NCI-H460 (cell line): ENCODE data around the gene SLC30A1. TPM values are rescaled to one million over a fixed set of nuclear protein-coding genes. Genes with fewer than 3 reads are reported as not detected.

Source experiments
- DNase-seq: peaks from one replicate; pipeline ENCODE4 v3.0.0-alpha.2; 2016; ENCODE audit warnings: low read depth; ENCODE audit errors: extremely low read depth
- total RNA-seq: library from RNA; depleted of rRNA; stranded (reverse); fragments of >200 nt; shearing (Covaris generic); gene quantifications from 2 replicates; pipeline ENCODE4 v1.2.3, GENCODE V29; 2014; rRNA removed

SLC30A1 gene
- total RNA-seq, 1 experiment from 2014 or later, result 35.3 TPM

- no peak for DNase-seq
These were observed 51.1 kb downstream of the SLC30A1 start for GRCh38 chr1:211527888-211528287.

GRCh38 chr1:211527006-211527405 is 52.0 kb downstream of the SLC30A1 start:
- DNase-seq, result no peak

DNA sequence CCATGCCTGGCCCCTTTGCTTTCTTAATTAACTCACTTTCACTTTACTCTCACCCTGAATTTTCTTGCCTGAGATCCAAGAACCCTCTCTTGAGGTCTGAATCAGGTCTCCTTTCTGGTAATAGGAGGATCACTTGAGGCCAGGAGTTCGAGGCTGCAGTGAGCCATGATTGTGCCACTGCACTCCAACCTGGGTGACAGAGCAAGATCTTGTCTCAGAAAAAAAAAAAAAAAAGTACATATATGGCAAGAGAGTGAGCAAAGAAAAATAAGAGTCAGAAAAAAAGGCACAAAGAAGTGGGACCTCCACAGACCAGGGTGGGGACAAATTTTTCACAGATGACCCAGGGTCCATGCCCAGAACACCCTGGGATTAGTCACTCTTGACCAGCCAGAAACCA is 52.9 kb downstream of the SLC30A1 start:
- DNase-seq, result no peak

DNA sequence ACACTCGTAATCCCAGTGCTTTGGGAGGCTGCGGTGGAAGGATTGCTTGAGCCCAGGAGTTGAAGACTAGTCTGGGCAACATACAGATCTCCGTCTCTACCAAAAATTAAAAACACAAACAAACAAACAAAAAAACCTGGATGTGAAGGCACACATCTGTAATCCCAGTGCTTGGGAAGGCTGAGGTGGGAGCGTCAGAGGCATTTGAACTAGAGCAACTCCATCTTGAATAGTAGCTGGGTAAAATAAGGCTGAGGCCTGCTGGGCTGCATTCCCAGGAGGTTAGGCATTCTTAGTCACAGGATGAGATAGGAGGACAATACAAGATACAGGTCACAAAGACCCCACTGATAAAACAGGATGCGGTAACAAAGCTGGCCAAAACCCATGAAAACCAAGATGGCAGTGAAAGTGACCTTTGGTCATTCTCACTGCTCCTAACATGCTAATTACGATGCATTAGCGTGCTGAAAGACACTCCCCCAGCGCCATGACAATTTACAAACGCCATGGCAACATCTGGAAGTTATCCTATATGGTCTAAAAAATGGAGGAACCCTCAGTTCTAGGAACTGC is 53.8 kb downstream of the SLC30A1 start:
- DNase-seq, result no peak

GRCh38 chr1:211524521-211524920 is 54.4 kb downstream of the SLC30A1 start:
- DNase-seq, result no peak

DNA sequence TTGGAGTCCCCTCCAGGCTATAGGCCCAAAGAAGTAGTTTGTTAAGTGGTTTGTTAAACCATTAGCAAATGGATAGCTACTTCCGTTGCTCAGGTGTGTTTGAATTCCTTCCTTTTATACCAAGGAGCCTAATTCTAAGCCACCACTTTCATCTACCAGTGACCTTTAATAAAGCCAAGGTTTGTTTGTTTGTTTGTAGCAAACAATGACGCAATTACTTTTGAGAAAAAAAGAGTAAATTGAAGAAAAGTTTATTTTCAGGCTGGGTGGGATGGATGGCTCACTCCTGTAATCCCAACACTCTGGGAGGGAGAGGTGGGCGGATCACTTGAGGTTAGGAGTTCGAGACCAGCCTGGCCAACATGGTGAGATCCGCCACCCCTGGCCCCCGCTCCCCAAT is 56.2 kb downstream of the SLC30A1 start:
- no peak for DNase-seq

Other genes with a start within 250 kb of the SLC30A1 start
- not detected in 2 replicates for gene RD3, start 87.0 kb downstream of the SLC30A1 start, total RNA-seq
- 53.5 and 56.5 TPM in 2 replicates for gene NEK2, start 96.5 kb upstream of the SLC30A1 start, total RNA-seq